NCI-H128 (cell line): ENCODE measurements around the gene GPRC5B.

Experiments
- DNase-seq: peaks from one replicate; lab custom pipeline; 2025; ENCODE audit not compliant: unreplicated experiment; lab: John Stamatoyannopoulos, UW

The GPRC5B gene

GRCh38 chr16:19874026-19874425 lies 10.6 kb downstream of the GPRC5B start:
- DNase-seq = no peak

GRCh38 chr16:19872935-19873334 lies 11.7 kb downstream of the GPRC5B start:
- DNase-seq = no peak

DNA sequence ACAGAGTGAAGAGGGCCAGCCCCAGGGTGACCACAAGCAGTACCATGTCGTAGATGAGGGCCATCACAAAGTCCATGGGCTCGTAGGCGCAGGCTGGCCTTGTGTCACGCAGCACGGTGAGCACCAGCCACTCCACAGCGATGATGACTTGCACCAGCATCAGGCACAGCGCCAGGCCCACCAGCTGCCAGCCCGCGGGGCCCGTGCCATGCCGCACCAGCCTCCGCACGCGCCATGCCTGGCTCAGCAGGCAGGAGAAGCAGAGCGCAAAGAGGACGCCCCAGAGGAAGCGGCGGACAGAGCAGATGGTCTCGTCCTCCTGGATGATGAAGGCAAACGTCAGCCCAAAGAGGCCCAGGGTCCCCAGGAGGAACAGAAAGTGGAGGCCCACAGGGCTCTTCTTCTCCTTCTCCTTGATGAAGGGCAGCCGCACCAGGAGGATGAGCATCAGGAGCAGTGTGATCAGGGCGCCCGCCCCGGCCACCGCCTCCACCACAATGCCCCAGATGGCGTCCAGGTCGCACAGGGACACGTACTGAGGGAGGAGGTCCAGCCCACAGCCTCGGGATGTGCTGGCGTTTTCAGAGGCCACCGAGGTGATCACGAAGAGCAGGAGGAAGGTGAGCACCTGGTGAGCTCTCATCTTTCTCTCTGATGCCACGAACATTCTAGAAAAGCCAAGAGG lies 12.3 kb downstream of the GPRC5B start:
- no peak for DNase-seq

GRCh38 chr16:19871721-19872120 lies 12.9 kb downstream of the GPRC5B start:
- DNase-seq = no peak

GRCh38 chr16:19868421-19868820 lies 16.2 kb downstream of the GPRC5B start:
- no peak for DNase-seq

DNA sequence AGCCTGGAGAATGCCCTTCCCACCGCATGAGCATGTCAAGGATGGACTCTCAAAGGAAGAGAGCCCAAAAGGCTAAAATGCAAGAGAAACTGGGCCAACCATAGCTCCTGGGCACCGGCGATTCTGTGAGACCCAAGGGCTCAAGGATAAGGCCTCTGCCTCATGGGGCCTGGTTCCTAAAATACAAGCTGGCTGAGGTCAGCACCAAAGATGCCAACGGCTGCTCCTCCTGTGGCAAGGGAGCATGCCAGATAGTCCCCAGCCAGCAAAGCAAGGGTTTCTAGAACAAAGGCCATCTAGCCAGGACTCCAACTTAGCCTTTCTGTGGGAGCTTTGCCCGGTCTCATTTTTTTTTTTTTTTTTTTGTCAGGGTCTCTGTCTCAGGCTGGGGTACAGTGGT lies 20.1 kb downstream of the GPRC5B start:
- no peak for DNase-seq

DNA sequence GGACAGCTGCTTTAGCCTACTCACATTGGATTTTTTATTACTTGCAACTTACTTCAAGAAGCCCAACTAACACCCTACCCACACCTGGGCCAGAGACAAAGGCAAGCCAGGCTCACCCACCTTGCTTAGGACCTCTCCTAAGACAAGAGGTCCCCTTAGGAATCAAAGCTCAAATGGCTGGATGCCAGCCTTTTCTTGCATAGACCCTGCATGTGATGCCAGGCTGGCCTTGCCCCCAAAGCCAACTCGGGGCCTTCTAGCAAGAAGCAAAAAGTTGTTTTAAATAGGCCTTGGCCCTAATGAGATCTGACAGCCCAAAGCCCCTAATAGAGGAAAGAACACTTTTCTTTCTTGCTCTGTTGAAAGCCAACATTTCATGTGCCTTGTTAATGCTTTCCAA lies 20.7 kb downstream of the GPRC5B start:
- no peak for DNase-seq

DNA sequence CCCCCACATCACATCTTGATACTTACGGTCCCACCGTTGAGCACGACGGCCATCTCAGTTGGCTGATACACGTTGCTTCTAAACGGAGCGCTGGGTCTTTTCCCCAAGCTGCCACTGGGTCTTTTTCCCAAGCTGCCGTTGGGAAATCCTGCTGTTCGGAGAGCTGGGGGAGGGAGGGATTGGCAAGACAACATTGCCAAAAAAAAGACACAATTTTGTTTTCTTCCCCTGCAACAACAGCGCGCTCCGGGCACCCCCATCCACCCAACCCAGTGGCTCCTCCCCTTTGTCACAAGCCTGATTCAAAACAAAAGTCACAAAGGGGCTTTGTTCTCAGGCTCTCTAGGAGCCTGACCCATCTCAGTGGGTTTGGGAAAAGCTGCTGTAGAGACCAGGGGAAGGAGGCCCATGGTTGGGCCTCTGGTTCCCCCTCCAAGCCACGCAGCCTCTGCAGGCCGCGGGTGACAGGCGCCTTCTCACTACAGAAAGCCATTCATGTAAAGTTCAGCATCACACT lies 22.8 kb downstream of the GPRC5B start:
- no peak for DNase-seq

GRCh38 chr16:19861133-19861532 lies 23.5 kb downstream of the GPRC5B start:
- DNase-seq = no peak

GRCh38 chr16:19860166-19861041 lies 24.2 kb downstream of the GPRC5B start:
- DNase-seq = no peak

- no peak for DNase-seq
Measured at GRCh38 chr16:19859603-19860002, 25.0 kb downstream of the GPRC5B start.

GRCh38 chr16:19859166-19859565 lies 25.5 kb downstream of the GPRC5B start:
- no peak for DNase-seq

GRCh38 chr16:19858340-19859018 lies 26.2 kb downstream of the GPRC5B start:
- DNase-seq = no peak

DNA sequence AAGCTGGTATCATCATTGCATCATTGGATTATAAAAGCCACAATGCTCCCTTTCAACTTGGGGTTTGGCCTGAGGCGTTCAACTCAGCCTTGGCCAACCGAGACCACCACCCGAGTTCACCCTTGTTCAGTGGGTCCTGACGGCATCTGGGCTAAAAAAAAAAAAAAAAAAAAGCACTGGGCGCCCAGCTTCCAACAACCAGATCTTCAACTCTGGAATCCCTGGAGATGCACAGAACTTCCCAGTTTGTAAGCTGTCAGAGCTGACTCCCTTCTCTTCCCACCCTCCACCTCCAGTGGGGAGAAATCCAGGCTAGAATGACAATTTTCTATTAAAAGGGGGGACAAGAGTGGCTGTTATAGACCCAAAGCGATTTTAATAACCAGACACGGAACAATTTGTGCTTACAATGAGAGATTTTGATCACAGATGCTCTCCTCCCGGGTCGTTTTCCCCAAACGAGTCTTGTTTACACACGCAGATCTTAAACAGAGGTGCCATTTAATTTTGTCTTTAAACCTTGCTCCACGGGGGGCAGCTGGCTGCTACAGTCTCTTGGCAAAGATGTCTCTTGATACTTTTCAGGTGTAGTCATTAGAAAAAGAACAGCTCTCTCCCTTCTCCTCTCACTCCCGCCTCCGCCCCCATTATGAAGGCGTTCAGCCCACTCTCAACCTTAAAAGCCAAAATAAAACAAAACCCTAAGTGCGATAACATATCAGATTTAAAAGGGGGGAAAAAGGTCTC lies 26.9 kb downstream of the GPRC5B start:
- peak; percentile 35 for DNase-seq

DNA sequence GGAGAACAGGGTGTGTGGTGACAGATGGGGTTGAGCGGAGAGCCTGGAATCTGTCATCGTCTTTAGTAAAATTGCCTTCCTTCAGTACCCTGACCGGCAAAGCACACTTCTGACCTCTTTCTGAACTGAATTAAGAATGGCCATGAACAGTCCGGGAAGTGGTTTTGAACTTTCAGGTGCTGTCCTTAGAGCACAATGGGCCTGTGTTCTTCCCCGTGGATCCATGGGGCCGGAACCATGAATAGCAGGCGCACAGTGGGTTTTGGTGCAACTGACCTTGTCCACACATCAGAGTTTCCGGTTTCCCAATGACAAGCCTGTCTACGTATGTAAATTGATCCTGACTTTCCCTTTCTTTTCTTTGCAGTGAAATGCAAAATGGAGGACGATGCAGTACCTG lies 28.5 kb downstream of the GPRC5B start:
- DNase-seq = no peak

DNA sequence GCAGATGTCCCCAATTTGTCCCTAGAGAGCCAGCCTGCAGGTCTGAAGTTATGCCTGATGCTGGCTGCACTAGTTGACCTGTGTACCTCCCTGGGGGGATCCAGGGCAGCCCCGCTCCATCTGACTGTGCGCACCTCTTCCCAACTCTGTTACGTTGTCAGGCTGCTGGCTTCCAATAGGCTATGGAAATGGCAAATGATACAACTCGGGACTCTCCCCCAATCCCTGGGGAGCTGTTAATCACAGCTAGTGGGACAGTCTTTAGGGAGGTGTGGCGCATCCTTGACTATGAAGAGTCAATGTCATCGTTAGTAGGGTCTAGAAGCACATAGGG lies 30.1 kb downstream of the GPRC5B start:
- no peak for DNase-seq

DNA sequence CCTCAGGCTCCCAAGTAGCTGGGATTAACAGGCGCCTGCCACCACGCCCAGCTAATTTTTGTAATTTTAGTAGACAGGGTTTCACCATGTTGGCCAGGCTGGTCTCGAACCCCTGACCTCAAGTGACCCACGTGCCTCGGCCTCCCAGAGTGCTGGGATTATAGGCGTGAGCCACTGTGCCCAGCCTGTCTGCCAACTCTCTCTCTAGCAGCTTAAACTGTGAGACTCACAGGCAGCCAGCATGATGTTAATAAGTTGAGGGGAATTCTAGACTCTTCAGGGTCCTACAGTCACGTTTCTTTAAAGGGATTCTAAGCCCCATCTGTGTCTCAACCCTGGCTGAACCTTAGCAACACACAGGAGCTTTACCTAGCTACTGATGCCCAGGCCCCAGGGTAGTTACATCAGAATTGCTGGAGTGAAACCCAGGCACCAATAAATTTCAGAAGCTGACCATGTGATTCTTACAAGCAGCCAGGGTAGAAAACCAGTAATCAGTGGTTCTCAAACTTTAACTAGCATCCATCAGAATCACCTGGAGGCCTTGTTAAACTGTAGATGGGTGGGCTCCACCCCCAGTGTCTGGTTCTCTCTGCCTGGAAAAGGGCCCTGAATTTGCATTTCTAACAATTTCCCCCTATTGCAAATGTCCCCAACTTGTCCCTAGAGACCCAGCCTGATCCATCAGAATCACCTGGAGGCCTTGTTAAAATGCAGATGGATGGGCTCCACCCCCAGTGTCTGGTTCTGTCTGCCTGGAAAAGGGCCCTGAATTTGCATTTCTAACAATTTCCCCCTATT lies 30.7 kb downstream of the GPRC5B start:
- no peak for DNase-seq

GRCh38 chr16:19853132-19853741 lies 31.4 kb downstream of the GPRC5B start:
- no peak for DNase-seq

DNA sequence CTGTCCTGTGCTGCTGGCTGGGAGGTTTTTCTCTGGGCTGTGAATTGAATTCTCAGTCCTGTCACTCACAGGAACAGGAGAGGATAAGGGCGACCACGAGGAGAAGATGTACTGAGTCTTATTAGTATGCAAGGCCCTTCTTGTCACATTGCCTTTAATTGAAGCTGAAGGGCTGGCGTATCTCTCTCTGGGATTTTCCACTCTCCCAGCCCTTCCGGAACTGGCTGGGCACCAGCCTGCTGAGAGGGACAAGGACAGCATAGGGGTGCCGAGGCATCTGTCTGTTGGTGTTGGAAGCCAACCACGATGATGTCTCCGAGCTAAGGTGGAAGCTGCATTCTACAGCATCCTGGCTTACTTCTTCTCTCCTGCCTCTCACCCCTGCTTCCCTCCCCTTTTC lies 33.2 kb downstream of the GPRC5B start:
- no peak for DNase-seq
